Left colon (tissue), 2 donors: Measurements from ENCODE around the gene CAMK2A. TPM values are rescaled to one million over a fixed set of nuclear protein-coding genes. Genes with fewer than 3 reads are reported as not detected.

Experiments used
- ATAC-seq: fragments of 200-7000 bp; cut with Tn5 transposase; one replicate; pipeline ENCODE4 v1.9.1; 2020; ENCODE audit warnings: mild to moderate bottlenecking, moderate library complexity
- DNase-seq, 2 donors: peaks; one replicate each; pipeline ENCODE4 v3.0.0-alpha.2; 2020
- intact Hi-C, 2 donors: fragments of 100-400 bp; cut with DNase I in 1 of 2; cut with micrococcal nuclease in 1 of 2; formaldehyde crosslinking; loops; one replicate each; pipeline versions ENCODE4 v1.11.2 to v1.14.0; 2022; cut with DNase I, micrococcal nuclease
- total RNA-seq, 2 donors: library from RNA; stranded (reverse); fragmentation: NEBNext Ultra II Directional; extraction: Animal tissue kit (Norgen Biotek cat#: 25700); gene quantifications; one replicate each; pipeline ENCODE4 v1.2.1, GENCODE V29; 2021
- donor health status: DM: no; HTN: no; CAD: no.
- donor health status: DM: yes; HTN: yes; CAD: no.

CAMK2A gene
- total RNA-seq, 2 donors from 2014 or later, result 0.17 to 0.21 TPM

GRCh38 chr5:150227036-150227435, 62.5 kb downstream of the CAMK2A start:
- ATAC-seq, result no peak
- DNase-seq, result no peak
- intact Hi-C loops, result no loop called here

GRCh38 chr5:150224483-150225027, 65.0 kb downstream of the CAMK2A start:
- intact Hi-C loops, result no loop called here
- ATAC-seq, result no peak
- DNase-seq, result no peak

- no peak for ATAC-seq
- intact Hi-C loops, result no loop called here
- DNase-seq, result no peak
Observed at GRCh38 chr5:150223474-150223873, 66.1 kb downstream of the CAMK2A start.

- intact Hi-C loops, result no loop called here
- DNase-seq, result no peak
- no peak for ATAC-seq
Observed at GRCh38 chr5:150222906-150223305, 66.7 kb downstream of the CAMK2A start.

- ATAC-seq, result no peak
- intact Hi-C loops, result no loop called here
- DNase-seq, result no peak
Observed at GRCh38 chr5:150221471-150221870, 68.1 kb downstream of the CAMK2A start.

- intact Hi-C loops, result loop anchor here (2.0 to 5.0 kb wide), 2 partner anchors 59 to 93 kb away; no protein-coding TSS in a partner anchor
- DNase-seq, result no peak
- no peak for ATAC-seq
Observed at GRCh38 chr5:150219861-150220260, 69.7 kb downstream of the CAMK2A start.

- intact Hi-C loops, result loop anchor here (2.0 to 5.0 kb wide), 2 partner anchors 58 to 92 kb away; no protein-coding TSS in a partner anchor
- ATAC-seq (no peak), DNase-seq (no peak)
Observed at GRCh38 chr5:150219142-150219541, 70.4 kb downstream of the CAMK2A start.

- ATAC-seq (no peak), DNase-seq (no peak)
- intact Hi-C loops, result loop anchor here (2.0 to 5.0 kb wide), 2 partner anchors 58 to 91 kb away; no protein-coding TSS in a partner anchor
Observed at GRCh38 chr5:150218693-150219035, 70.9 kb downstream of the CAMK2A start.

- intact Hi-C loops, result loop anchor here (2.0 to 5.0 kb wide), 3 partner anchors 57 to 91 kb away; no protein-coding TSS in a partner anchor
- ATAC-seq (peak; percentile 56), DNase-seq (peak; percentile 76 to 84)
Observed at GRCh38 chr5:150217873-150218692, 71.5 kb downstream of the CAMK2A start.

- intact Hi-C loops, result loop anchor here (2.0 to 5.0 kb wide), 2 partner anchors 86 to 90 kb away; no protein-coding TSS in a partner anchor
- DNase-seq (peak; percentile 55 to 68), ATAC-seq (peak; percentile 39)
Observed at GRCh38 chr5:150217038-150217437, 72.5 kb downstream of the CAMK2A start.

- intact Hi-C loops, result loop anchor here (2.0 to 5.0 kb wide), 2 partner anchors 85 to 89 kb away; no protein-coding TSS in a partner anchor
- DNase-seq (peak; percentile 69 to 85), ATAC-seq (peak; percentile 70)
Observed at GRCh38 chr5:150215979-150216944, 73.3 kb downstream of the CAMK2A start.

GRCh38 chr5:150214289-150214688, 75.3 kb downstream of the CAMK2A start:
- ATAC-seq (no peak), DNase-seq (no peak)
- intact Hi-C loops, result no loop called here

- ATAC-seq (no peak), DNase-seq (no peak)
- intact Hi-C loops, result no loop called here
Observed at GRCh38 chr5:150213530-150213929, 76.0 kb downstream of the CAMK2A start.

GRCh38 chr5:150211156-150212030, 78.2 kb downstream of the CAMK2A start:
- peak; percentile 72 to 75 for DNase-seq
- peak; percentile 68 for ATAC-seq
- intact Hi-C loops, result no loop called here

- no peak for DNase-seq
- peak; percentile 2 for ATAC-seq
Observed at GRCh38 chr5:150210644-150211043, 78.9 kb downstream of the CAMK2A start.

GRCh38 chr5:150209099-150209635, 80.4 kb downstream of the CAMK2A start:
- peak; percentile 72 to 87 for DNase-seq
- intact Hi-C loops, result no loop called here
- ATAC-seq, result peak; percentile 69

More at GRCh38 chr5:150210644-150211043, 78.9 kb downstream of the CAMK2A start:
- intact Hi-C loops, result no loop called here

GRCh38 chr5:150208187-150209098, 81.1 kb downstream of the CAMK2A start:
- ATAC-seq, result no peak
- intact Hi-C loops, result no loop called here
- no peak for DNase-seq
